GOT3 (cell line): Measurements from ENCODE around the gene PITX1.
"Not testable (repeated sequence)": the region's sequence is repeated elsewhere in the genome, so short reads cannot be mapped to it uniquely, and the experiment has no call there.

Experiments used
- DNase-seq: peaks from one replicate; lab custom pipeline; 2025; ENCODE audit warnings: mixed read lengths; lab: John Stamatoyannopoulos, UW

Gene PITX1

DNA sequence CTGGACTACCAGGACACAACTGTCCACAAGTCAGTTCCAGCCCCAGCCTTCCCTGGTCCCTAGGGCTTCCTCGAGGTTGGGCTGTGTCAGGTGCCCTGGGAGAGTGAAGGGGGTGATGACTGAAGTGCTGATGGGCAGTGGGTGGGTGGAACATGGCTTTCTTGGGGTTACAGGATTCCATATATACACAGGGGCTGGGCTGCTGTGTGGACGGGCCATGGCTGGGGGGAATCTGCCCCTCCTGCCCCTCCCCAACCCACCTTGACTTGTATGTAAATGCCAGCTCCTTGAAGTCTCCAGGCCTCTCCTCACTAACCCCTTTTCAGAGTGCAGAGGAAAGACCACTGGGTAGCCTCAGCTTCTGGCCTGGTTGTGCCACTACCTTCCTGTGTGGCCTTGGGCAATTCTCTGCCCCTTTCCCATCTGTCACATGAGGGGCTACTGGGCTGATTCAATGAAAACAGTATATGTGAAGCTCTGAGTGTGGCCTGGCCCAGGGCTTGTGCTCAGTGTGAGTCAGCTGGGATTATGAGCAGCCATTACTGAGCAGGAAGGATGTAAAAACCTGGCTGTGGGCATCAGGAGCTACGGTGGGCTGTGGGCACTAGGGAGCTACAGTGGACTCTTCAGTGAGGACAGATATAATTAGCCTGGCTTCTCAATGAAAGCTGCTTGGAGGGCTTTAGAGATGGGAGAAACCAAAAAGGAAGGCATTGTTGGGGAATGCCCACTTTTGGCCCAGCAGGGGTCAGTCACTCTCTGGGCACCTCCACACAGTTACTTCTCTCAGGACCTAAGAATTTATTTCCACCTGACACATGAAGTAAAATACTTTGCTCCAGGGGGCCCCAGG is 23.3 kb downstream of the PITX1 start:
- DNase-seq = no peak

DNA sequence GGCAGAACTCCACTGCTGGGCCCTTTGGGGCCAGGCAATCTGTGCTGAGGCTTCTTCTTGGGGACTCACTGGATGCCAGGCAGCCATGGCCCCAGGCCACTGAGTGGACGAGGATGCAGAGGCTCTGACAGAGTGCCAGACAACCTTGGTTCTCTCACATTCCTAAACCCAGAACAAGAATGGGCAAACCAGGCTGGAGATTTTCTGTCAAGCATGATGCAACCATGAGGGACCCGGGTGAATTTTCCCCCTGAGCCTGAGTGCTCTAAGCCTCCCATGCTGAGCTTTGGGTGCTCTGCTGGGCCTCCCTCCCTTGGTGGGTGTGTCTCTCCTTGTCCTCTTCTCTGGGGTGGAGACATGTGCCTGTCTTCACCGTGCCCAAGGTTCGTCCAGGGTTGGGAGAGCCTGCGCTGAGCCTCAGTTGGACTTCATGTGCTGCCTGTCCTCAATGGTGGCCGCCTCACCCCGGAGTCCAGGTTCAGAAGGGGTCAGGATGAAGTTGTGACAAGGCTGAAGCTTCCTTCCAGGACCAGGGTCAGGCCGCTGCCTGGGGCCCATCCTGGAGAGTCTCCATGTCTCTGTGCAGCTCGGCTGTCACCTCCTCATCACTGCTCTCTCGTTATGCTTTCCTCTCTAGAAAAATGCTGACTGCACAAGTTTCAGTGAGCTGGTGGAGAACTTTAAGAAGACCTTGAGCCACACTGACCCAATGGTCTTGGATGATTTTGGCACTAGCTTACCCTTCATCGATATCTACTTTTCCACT is 24.1 kb downstream of the PITX1 start:
- DNase-seq = no peak

DNA sequence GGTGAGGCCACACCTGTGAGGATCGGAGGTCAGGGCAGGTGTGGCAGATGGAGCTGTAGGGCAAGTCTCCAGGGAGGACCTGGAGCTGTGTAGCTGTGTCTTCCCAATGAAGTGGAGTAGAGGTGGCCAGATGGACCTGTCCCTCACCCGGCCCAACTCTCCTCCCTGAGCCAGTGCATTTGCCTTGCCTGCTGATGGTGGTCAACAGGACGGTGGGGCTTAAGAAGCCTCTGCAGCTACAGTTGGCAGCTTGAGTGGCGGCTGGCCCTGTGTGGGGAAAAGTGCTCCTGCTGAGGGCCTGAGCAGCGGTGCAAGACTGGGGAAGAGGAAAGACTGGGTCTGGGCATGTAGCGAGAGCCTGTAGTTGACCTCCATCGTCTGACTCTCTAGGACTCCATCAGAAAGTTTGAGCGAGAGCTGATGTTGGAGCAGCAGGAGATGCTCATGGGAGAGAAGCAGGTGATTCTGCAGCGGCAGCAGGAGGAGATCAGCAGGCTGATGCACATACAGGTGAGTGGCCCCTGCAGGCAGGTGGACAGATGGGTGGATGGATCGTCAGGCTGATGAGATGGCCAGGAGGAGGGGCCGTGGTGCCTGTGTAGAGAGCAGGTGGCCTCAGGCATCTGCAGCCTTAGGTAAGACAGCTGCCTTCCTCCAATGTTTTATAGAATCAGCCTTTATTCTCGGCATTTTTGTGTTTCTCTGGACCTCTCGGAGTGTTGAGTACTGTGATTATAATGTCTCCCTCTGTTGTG is 24.9 kb downstream of the PITX1 start:
- no peak for DNase-seq

DNA sequence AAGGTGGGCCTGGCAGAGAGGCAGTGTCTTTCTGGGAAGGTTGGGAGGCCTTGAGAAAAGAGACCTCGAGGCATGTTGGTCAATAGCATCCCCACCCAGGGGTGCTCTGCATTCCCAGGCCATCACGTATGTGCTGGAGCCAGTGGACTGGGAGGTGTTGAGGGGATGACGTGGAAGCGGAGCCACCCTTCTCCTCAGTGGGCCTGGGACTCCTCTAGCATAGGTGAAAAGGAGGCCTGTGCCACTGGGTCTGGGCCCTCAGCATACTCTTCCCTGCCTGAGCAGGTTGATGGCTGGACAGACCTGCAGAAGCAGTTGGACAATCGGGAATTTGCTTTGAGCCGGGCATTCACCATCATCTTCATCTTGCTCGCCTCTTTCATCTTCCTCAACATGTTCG is 25.5 kb downstream of the PITX1 start:
- DNase-seq = no peak

DNA sequence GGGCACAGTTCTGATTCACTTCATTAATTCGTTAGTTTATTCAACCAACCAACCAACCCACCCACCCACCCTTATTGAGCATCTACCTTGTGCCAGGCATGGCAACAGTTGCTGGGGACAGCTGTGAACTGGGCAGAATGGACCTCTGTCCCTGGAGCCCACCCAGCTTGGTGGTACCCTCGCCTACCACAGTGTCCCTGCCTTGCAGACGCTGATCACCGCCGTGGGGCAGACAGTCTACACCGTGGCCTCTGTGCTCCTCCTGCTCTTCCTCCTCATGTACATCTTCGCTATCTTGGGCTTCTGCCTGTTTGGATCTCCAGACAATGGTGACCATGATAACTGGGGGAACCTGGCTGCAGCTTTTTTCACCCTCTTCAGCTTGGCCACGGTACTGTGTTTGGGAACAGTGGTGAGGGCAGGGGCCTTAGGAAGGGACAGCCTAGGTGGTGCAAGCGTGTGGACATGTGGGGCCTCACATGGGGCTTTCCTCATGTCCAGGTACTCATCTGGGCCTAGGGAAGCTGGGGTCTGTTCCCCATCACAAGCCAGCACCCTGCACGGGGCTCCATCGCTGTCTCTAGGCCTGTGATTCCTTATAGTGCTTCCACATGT is 26.2 kb downstream of the PITX1 start:
- no peak for DNase-seq

DNA sequence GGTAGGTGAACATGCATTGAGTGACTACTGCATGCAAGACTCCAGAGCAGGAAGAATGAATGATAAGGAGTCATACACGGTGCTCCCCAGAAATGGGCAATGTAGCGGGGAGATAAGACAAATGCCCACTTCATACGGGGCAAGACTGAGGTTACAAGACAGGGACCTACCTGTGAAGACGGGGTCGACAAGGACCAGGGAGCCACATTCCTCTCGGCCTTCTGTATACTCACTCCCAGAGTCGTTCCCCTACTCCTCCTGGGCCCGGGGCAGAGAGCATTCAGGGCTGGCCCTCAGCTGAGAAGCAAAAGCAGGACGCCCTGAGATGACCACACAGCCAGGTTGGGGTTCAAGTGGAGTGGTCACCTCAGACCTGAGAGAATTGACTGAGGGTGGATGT is 26.7 kb downstream of the PITX1 start:
- no peak for DNase-seq

DNA sequence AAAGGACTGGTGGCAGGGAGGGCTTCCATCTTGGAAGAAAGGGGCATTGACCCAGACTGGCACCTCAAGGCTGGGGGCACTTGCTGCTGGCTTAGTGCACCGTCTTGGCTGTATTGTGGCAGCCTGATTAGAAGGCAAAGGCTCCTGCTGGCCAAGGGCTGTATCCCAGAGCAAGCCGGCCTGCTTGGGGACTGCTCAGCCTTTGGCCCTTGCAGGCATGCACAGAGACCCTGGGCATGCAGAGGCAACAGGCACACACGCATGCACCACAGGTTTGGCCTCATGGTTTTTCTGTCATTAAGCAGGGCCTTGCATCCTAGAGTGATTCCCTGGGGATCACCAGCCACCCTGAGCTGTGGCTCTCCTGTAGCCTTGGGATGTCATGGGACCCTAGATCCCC is 29.0 kb downstream of the PITX1 start:
- DNase-seq = no peak

DNA sequence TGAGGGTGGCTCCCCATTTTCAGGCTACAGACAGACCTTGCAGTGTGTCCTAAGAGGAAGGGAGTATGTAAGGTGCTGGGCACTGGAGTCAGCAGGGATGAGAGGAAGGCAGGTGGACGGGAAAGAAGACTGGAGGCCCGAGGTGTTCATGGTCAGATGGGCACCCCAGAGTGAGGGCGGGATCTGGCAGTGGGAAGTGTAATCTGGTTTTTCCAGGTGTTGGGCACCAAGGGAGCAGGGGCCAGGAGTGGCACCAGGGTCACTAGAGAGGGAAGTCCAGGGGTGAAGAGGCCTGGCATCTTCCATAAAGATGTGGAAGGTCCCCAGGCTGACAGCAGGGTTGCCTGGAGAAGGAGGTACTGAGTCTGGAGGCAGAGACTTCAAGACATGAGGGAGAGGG is 29.7 kb downstream of the PITX1 start:
- DNase-seq = no peak

DNA sequence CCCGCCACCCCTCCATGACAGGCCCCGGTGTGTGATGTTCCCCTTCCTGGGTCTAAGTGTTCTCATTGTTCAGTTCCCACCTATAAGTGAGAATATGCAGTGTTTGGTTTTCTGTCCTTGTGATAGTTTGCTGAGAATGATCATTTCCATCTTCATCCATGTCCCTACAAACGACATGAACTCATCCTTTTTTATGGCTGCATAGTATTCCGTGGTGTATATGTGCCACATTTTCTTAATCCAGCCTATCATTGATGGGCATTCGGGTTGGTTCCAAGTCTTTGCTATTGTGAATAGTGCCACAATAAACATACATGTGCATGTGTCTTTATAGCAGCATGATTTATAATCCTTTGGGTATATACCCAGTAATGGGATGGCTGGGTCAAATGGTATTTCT is 36.0 kb downstream of the PITX1 start:
- not testable (repeated sequence) for DNase-seq

DNA sequence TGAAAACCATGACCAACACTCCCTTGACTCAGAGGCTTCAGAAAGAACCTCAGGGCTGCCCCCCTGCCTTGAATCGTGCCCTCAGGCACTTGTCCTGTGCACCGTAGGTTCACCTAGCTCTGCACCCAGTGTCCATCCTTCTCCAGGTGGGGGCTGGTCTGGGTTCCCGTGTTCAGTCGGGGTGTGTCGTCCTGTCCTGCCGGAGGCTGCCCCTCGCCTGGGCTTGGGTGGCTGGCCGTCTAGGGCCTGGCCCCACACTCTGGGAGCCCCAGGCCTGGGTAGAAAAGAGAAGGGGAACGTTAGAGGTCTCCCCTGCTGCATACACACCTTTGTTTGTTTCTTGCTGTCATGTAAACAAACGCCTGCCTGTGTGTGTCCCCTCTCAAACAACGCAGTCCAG is 37.0 kb downstream of the PITX1 start:
- DNase-seq = no peak

DNA sequence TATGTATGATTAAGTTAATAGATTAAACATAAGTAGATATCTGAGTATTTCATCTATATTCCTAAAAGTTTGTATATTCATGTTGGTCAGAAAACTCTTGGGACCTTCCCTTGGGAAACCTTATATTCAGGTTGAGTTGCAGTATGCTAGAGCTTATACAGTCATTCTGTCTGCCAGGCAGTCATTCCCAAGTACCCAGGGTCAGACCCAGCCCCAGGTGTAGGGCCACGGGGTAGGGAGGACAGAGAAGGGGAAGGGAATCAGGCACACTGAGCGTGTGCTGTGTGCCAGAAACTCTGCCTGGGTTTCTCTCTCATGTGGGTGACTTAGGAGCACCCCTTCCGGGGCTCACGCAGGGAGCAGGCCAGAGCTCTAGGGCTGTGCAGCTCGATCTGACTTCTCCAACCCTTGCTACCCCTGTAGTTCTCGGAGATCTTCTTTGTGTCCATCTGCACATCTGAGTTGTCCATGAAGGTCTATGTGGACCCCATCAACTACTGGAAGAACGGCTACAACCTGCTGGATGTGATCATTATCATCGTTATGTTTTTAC is 38.1 kb downstream of the PITX1 start:
- no peak for DNase-seq

DNA sequence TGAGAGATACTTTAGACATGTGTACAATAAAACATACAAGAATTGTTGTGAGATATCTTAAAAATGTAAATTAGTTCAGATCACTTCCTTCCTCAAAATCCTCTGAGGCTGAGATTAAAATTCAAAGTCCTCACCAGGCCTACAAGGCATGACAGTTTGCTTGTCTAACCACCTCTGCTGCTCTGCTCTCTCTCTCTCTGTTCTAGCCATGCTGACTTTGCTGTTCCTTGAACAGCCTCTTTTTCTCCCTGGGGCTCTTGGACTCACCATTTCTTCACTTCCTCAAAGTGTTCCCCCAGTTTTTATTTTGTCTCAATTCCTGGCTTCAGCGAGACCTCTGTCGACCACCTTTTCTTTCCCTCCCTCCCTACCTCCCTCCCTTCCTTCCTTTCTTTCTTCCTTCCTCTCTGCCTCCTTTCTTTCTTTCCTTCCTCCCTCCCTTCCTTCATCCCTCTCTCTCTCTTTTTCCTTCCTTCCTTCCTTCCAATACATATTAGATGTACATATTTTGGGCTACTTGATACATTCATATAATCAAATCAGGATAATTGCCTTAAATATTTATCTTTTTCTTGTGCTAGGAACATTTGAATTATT is 39.4 kb downstream of the PITX1 start:
- DNase-seq = no peak

DNA sequence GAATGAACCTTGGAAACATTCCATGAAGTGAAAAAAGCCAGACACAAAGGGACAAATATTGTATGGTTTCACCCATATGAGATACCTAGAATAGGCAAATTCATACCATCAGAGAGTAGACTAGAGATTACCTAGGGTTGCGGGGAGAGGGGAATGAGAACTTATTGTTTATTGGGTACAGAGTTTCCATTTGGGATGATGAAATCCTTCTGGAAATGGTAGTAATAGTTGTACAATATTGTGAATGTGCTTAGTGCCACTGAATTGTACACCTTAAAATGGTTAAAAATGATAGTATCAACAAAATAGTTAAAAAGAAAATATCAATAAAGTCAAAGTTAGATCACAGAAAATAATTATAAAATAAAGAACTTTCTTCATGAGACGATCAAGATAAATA is 40.9 kb downstream of the PITX1 start:
- DNase-seq = no peak

DNA sequence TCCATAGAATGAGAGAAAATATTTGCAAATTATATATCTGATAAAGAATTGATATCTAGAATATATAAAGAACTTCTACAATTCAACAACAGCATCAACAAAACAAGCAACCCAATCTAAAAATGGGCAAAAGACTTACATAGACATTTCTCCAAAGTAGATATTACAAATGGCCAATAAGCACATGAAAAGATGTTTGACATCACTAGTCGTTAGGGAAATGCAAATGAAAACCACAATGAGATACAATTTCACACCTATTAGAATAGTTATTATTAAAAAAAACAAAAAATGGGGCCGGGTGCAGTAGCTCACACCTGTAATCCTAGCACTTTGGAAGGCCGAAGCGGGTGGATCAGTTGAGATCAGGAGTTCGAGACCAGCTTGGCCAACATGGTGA is 41.9 kb downstream of the PITX1 start:
- no peak for DNase-seq

DNA sequence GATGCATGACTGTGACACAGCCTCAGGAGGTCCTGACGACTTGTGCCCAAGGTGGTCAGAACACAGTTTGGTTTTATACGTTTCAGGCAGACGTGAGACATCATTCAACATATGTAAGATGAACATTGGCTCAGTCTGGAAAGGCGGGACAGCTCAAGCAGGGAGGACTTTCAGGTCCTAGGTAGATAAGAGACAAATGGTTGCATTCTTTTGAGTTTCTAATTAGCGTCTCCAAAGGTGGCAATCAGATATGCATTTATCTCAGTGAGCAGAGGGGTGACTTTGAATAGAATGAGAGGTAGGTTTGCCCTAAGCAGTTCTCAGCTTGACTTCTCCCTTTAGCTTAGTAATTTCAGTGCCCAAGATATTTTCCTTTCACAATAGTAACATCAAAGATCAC is 43.8 kb downstream of the PITX1 start:
- not testable (repeated sequence) for DNase-seq

DNA sequence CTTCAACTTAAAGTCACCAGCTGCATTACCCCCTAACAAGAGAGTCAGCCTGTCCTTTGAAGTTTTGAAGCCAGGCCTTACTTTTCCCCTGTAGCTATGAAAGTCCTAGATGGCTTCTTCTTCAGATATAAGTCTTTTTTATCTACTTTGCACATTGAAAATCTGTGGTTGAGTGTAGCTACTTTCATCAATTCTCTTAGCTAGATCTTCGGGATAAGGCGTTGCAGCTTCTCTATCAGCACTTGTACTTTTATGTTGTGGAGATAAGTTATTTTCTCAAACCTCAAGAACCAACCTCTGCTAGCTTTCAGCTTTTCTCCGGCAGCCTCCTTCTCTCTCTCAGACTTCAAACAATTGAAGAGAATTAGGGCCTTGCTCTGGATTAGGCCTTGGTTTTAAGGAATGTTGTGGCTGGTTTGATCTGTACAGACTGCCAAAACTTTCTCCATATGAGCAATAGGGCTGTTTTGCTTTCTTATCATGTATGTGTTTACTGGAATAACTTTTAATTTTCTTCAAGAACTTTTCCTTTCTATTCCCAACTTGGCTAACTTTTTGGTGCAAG is 44.7 kb downstream of the PITX1 start:
- no peak for DNase-seq

DNA sequence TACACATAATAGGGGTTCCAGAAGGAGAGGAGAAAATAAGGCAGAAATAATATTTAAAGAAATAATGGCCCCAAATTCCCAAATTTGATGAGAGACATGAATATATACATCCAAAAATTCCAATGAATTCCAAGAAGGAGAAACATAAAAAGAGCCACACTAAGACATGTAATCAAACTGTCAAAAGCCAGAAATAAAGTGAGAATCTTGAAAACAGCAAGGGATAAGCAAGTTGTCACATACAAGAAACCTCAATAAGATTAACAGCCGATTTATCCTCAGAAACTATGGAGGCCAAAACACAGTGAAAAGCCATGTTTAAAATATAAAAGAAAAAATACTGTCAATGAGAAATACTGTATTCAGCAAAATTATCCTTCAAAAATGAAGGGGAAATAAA is 51.8 kb downstream of the PITX1 start:
- DNase-seq = no peak

DNA sequence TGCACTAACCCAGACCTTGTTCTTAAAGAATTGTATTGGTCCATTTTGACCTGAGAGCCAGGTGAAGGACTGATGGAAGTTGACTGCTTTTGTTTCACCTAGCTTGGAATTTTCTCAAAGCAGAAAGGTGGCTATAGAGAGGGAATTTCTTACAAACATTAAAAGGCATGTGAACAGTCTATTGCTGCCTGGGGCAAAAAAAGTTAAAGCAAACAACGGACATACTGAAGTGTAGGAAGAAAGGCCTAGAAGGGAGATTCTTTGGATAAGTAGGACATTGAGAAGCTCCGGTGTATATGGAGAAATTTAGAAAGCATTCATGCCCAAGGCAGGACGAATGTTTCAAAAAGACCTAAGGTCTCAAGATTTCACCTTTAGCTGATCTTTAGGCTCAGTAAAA is 54.6 kb downstream of the PITX1 start:
- DNase-seq = no peak
